Neural progenitor cell (in vitro differentiated cells): ENCODE measurements around the gene MAPK7.

ENCODE experiments used
- CTCF ChIP-seq: fragments of 200-600 bp; sonication (generic); IDR thresholded peaks from 2 replicates; pipeline ENCODE4 v1.5.1; 2017; ENCODE audit warnings: antibody characterized with exemption, mild to moderate bottlenecking
- EZH2 ChIP-seq: fragments of 200-600 bp; sonication (generic); IDR thresholded peaks from 2 replicates; pipeline ENCODE4 v1.6.1; 2017; ENCODE audit warnings: antibody characterized with exemption, mild to moderate bottlenecking, moderate library complexity
- EZH2phosphoT487 ChIP-seq: fragments of 200-600 bp; sonication (generic); IDR thresholded peaks from 2 replicates; pipeline ENCODE4 v1.6.1; 2017; ENCODE audit warnings: antibody characterized with exemption

GRCh38 chr17:19390951-19391350 is 12.7 kb downstream of the MAPK7 start:
- no peak for TF ChIP-seq CTCF
- no peak for TF ChIP-seq EZH2phosphoT487
- TF ChIP-seq EZH2, result no peak
